PFSK-1 (cell line): ENCODE results near the gene DMC1. TPM values are rescaled to one million over a fixed set of nuclear protein-coding genes. Genes with fewer than 3 reads are reported as not detected.

ENCODE experiments used
- FOXP2 ChIP-seq: optimal IDR thresholded peaks from 2 replicates; pipeline ENCODE3; 2011; ENCODE audit warnings: borderline replicate concordance, control low read depth, inconsistent platforms; ENCODE audit not compliant: insufficient read depth; ENCODE audit errors: extremely low read length, extremely low read depth
- POLR2AphosphoS5 ChIP-seq: IDR thresholded peaks from 2 replicates; pipeline ENCODE4 v1.6.1; 2012; ENCODE audit warnings: low read depth, mild to moderate bottlenecking, control low read depth, low read length, moderate library complexity
- REST ChIP-seq, 2 experiments: IDR thresholded peaks; 2 replicates each; pipeline versions ENCODE4 v1.6.1 to v1.8.0; 2011 to 2012; ENCODE audit warnings: low read depth in 2 of 2, low read length in 2 of 2, control low read depth in 1 of 2, inconsistent platforms in 1 of 2, mild to moderate bottlenecking in 1 of 2, moderate library complexity in 1 of 2; ENCODE audit not compliant: insufficient read depth in 1 of 2
- SIN3A ChIP-seq: IDR thresholded peaks from 2 replicates; pipeline ENCODE4 v1.6.1; 2012; ENCODE audit warnings: mild to moderate bottlenecking, low read length, moderate library complexity, borderline replicate concordance; ENCODE audit not compliant: insufficient read depth
- TAF1 ChIP-seq: IDR thresholded peaks from 2 replicates; pipeline ENCODE4 v1.6.1; 2012; ENCODE audit warnings: low read length, control low read depth, borderline replicate concordance; ENCODE audit not compliant: insufficient read depth
- polyA plus RNA-seq: library from polyadenylated mRNA; unstranded; fragments of >200 nt; gene quantifications from one replicate; pipeline ENCODE4 v1.2.1, GENCODE V29; 2012; ENCODE audit warnings: low read depth, missing spikeins; ENCODE audit not compliant: insufficient read length

The DMC1 gene
- polyA plus RNA-seq: 0.16 TPM

GRCh38 chr22:38569972-38570778 is at the start of gene DMC1:
TSS of gene DMC1 (minus strand) at chr22:38570183. CDS start at chr22:38568256, 1,927 bp downstream.
- TF ChIP-seq POLR2AphosphoS5: 0 out of 2 replicates have a peak, but pooled peaks have one; percentile 35
- no peak for TF ChIP-seq TAF1

GRCh38 chr22:38618682-38619081 is 48.7 kb upstream of the DMC1 start:
- TF ChIP-seq POLR2AphosphoS5: no peak

- no peak for TF ChIP-seq FOXP2
- TF ChIP-seq POLR2AphosphoS5: no peak
- TF ChIP-seq TAF1: no peak
- no peak for TF ChIP-seq SIN3A
- TF ChIP-seq REST (IDR thresholded peaks at IDR 0.05; ENCODE audit: insufficient read depth in 1 of 2, low read depth in 2 of 2, low read length in 2 of 2): no peak
Measured at GRCh38 chr22:38618258-38618657, 48.3 kb upstream of the DMC1 start.

GRCh38 chr22:38614332-38615063 is 44.5 kb upstream of the DMC1 start:
- TF ChIP-seq POLR2AphosphoS5: no peak
- TF ChIP-seq REST (IDR thresholded peaks at IDR 0.05; ENCODE audit: insufficient read depth in 1 of 2, low read depth in 2 of 2, low read length in 2 of 2): no peak
- no peak for TF ChIP-seq TAF1
- no peak for TF ChIP-seq FOXP2
- no peak for TF ChIP-seq SIN3A

GRCh38 chr22:38613588-38613987 is 43.6 kb upstream of the DMC1 start:
- no peak for TF ChIP-seq REST (IDR thresholded peaks at IDR 0.05; ENCODE audit: insufficient read depth in 1 of 2, low read depth in 2 of 2, low read length in 2 of 2)
- TF ChIP-seq FOXP2: no peak
- TF ChIP-seq TAF1: no peak
- TF ChIP-seq POLR2AphosphoS5: no peak
- TF ChIP-seq SIN3A: no peak

- TF ChIP-seq TAF1: no peak
- TF ChIP-seq POLR2AphosphoS5: no peak
- no peak for TF ChIP-seq SIN3A
- TF ChIP-seq FOXP2: no peak
- TF ChIP-seq REST (IDR thresholded peaks at IDR 0.05; ENCODE audit: insufficient read depth in 1 of 2, low read depth in 2 of 2, low read length in 2 of 2): no peak
Measured at GRCh38 chr22:38612217-38613006, 42.4 kb upstream of the DMC1 start.
